ENCODE measurements around the gene DNER. TPM values are rescaled to one million over a fixed set of nuclear protein-coding genes. Genes with fewer than 3 reads are reported as not detected.

DNER gene
- total RNA-seq, 2 donors from 2014 or later: 0.27 to 1.7 TPM

DNA sequence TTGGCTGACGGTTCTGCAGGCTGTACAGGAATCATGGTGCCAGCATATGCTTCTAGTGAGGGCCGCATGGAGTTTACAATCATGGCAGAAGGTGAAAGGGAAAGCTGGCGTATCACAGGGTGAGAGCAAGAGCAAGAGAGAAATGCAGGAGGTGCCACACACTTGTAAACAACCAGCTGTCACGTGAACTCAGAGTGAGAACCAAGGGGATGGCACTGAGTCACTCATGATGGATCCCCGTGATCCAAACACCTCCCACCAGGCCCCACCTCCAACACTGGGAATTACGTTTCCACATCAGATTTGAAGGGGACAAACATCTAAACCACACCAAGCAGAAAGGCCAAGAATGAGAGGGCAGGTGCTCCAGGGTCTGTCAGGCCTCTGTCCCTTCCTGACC, 258.3 kb downstream of the DNER start:
- Histone ChIP-seq H3K27me3 (no peaks in the 10 kb centered on the region), H3K9me3 (no peaks in the 10 kb centered on the region), H3K9ac (ENCODE audit: low read depth in 2 of 2, low read length in 2 of 2) (no peak overlapping the region), H3K4me1 (no peaks in the 10 kb centered on the region), H3K4me3 (no peak overlapping the region), H3K27ac (no peak overlapping the region), H3K36me3 (no peaks in the 10 kb centered on the region)
- DNase-seq: no peak
- intact Hi-C loops (cut with DNase I): no loop called here
- TF ChIP-seq CTCF (IDR thresholded peaks at IDR 0.05): no peak

- intact Hi-C loops (cut with DNase I): no loop called here
- no peak for TF ChIP-seq CTCF (IDR thresholded peaks at IDR 0.05)
- H3K4me3 ChIP-seq: no peak overlapping the region
- no peaks in the 10 kb centered on the region for H3K9me3 ChIP-seq
- H3K27ac ChIP-seq: no peak overlapping the region
- H3K4me1 ChIP-seq: no peaks in the 10 kb centered on the region
- no peaks in the 10 kb centered on the region for H3K36me3 ChIP-seq
- H3K9ac ChIP-seq (ENCODE audit: low read depth in 2 of 2, low read length in 2 of 2): no peak overlapping the region
- DNase-seq: no peak
- H3K27me3 ChIP-seq: no peaks in the 10 kb centered on the region
Measured at GRCh38 chr2:229454934-229455631, 259.3 kb downstream of the DNER start.

GRCh38 chr2:229453230-229453629, 261.1 kb downstream of the DNER start:
- Histone ChIP-seq H3K36me3 (no peaks in the 10 kb centered on the region), H3K4me3 (no peak overlapping the region), H3K27me3 (no peaks in the 10 kb centered on the region), H3K4me1 (no peaks in the 10 kb centered on the region), H3K9ac (ENCODE audit: low read depth in 2 of 2, low read length in 2 of 2) (no peak overlapping the region), H3K27ac (no peak overlapping the region), H3K9me3 (no peaks in the 10 kb centered on the region)
- intact Hi-C loops (cut with DNase I): no loop called here
- no peak for DNase-seq
- TF ChIP-seq CTCF (IDR thresholded peaks at IDR 0.05): no peak

GRCh38 chr2:229451852-229452251, 262.5 kb downstream of the DNER start:
- Histone ChIP-seq H3K9me3 (no peaks in the 10 kb centered on the region), H3K27ac (no peak overlapping the region), H3K4me3 (no peak overlapping the region), H3K27me3 (no peaks in the 10 kb centered on the region), H3K4me1 (no peaks in the 10 kb centered on the region), H3K9ac (ENCODE audit: low read depth in 2 of 2, low read length in 2 of 2) (no peak overlapping the region), H3K36me3 (no peaks in the 10 kb centered on the region)
- no peak for DNase-seq
- no peak for TF ChIP-seq CTCF (IDR thresholded peaks at IDR 0.05)
- intact Hi-C loops (cut with DNase I): no loop called here

GRCh38 chr2:229447227-229447626, 267.1 kb downstream of the DNER start:
- Histone ChIP-seq H3K9me3 (no peaks in the 10 kb centered on the region), H3K36me3 (no peaks in the 10 kb centered on the region), H3K27me3 (no peaks in the 10 kb centered on the region), H3K9ac (ENCODE audit: low read depth in 2 of 2, low read length in 2 of 2) (no peak overlapping the region), H3K4me3 (no peak overlapping the region), H3K4me1 (no peaks in the 10 kb centered on the region), H3K27ac (no peak overlapping the region)
- DNase-seq: no peak
- TF ChIP-seq CTCF (IDR thresholded peaks at IDR 0.05): no peak
- intact Hi-C loops (cut with DNase I): no loop called here

Measured in colonic mucosa (tissue), 4 donors.